Measurements from ENCODE around the gene EIPR1. TPM values are rescaled to one million over a fixed set of nuclear protein-coding genes. Genes with fewer than 3 reads are reported as not detected.

Gene EIPR1
- total RNA-seq, 1 donor from 2014 or later: 35.9 TPM

DNA sequence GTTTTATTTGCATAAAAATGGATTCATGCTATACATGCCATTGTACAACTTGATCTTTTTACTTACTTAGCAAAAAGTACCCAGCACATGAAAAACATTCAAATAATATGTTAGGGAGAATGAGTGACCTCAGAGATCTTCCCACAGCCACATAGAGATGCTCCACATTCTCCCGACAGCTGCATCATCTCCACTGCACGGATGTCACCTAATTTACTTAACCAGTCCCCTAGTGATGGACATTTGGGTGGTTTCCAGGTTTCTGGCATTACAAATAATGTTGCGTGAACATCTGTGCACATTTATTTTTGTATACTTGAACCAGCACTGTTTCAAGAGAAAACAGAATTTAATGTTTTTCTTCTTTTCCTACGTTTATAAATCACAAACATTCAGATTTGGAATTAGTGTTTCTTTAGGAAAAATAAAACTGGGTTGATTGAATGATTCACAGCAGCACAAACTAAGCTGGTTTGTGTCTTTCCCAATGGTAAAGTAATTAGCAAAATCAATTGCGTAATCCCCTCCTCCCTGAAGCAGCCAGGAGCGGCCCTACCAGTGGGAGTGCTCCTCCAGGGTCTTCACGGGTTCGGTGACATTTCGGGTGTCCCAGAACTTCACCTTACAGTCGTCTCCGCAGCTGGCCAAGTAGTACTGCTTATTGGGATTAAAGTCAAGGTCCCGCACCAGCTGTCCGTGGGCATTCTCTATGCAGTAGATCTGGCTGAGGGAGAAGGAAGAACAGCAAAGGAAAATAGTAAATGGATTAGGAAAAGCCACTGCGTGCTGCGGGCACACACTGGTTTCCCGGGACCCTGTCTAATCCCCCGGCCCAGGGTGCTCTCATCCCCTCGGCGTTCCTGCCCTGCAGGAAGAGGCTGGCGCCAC lies 183.9 kb downstream of the EIPR1 start:
- Mint-ChIP-seq H3K4me1 (ENCODE audit: unreplicated experiment) (peaks cover 5% of the 10 kb centered on the region), H3K9me3 (ENCODE audit: unreplicated experiment) (no peaks in the 10 kb centered on the region), H3K27me3 (ENCODE audit: unreplicated experiment) (peaks cover 3% of the 10 kb centered on the region), H3K36me3 (ENCODE audit: low read depth, unreplicated experiment) (peaks cover 8% of the 10 kb centered on the region), H3K4me3 (ENCODE audit: unreplicated experiment) (no peak overlapping the region), H3K27ac (ENCODE audit: unreplicated experiment) (no peak overlapping the region)
- DNase-seq (ENCODE audit: low spot score): no peak
- TF ChIP-seq, protein P1, sequence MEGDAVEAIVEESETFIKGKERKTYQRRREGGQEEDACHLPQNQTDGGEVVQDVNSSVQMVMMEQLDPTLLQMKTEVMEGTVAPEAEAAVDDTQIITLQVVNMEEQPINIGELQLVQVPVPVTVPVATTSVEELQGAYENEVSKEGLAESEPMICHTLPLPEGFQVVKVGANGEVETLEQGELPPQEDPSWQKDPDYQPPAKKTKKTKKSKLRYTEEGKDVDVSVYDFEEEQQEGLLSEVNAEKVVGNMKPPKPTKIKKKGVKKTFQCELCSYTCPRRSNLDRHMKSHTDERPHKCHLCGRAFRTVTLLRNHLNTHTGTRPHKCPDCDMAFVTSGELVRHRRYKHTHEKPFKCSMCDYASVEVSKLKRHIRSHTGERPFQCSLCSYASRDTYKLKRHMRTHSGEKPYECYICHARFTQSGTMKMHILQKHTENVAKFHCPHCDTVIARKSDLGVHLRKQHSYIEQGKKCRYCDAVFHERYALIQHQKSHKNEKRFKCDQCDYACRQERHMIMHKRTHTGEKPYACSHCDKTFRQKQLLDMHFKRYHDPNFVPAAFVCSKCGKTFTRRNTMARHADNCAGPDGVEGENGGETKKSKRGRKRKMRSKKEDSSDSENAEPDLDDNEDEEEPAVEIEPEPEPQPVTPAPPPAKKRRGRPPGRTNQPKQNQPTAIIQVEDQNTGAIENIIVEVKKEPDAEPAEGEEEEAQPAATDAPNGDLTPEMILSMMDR (IDR thresholded peaks at IDR 0.05; ENCODE audit: unreplicated experiment): no peak

DNA sequence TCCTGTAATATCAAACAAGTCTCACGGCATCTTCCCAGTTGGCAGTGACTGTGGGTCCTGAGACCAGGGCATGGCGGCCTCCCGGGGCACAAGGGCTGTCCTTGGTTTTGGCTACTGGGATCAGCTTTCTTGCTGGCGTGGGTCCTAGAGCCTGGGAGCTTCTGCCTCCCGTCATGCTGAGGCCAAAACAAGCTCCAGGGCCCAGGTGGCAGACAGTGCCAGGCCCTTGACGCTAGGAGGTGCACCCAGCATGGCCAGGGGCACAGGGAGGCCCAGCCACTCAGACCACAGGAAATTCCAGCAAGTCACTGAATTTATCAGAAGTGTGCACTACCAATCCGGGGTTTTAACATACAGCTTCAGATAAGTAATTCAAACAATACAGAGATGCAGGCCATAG lies 184.7 kb downstream of the EIPR1 start:
- Mint-ChIP-seq H3K4me1 (ENCODE audit: unreplicated experiment) (peaks cover 5% of the 10 kb centered on the region), H3K36me3 (ENCODE audit: low read depth, unreplicated experiment) (peaks cover 4% of the 10 kb centered on the region), H3K9me3 (ENCODE audit: unreplicated experiment) (no peaks in the 10 kb centered on the region), H3K27ac (ENCODE audit: unreplicated experiment) (no peak overlapping the region), H3K4me3 (ENCODE audit: unreplicated experiment) (no peak overlapping the region), H3K27me3 (ENCODE audit: unreplicated experiment) (peaks cover 3% of the 10 kb centered on the region)
- TF ChIP-seq, protein P1 (IDR thresholded peaks at IDR 0.05; ENCODE audit: unreplicated experiment): no peak
- no peak for DNase-seq (ENCODE audit: low spot score)

- TF ChIP-seq, protein P1 (IDR thresholded peaks at IDR 0.05; ENCODE audit: unreplicated experiment): no peak
- no peaks in the 10 kb centered on the region for H3K9me3 Mint-ChIP-seq (ENCODE audit: unreplicated experiment)
- peaks cover 4% of the 10 kb centered on the region for H3K36me3 Mint-ChIP-seq (ENCODE audit: low read depth, unreplicated experiment)
- H3K4me3 Mint-ChIP-seq (ENCODE audit: unreplicated experiment): no peak overlapping the region
- peaks cover 3% of the 10 kb centered on the region for H3K27me3 Mint-ChIP-seq (ENCODE audit: unreplicated experiment)
- peaks cover 5% of the 10 kb centered on the region for H3K4me1 Mint-ChIP-seq (ENCODE audit: unreplicated experiment)
- no peak overlapping the region for H3K27ac Mint-ChIP-seq (ENCODE audit: unreplicated experiment)
- DNase-seq (ENCODE audit: low spot score): no peak
Observed at GRCh38 chr2:3192281-3192818, 185.3 kb downstream of the EIPR1 start.

- Mint-ChIP-seq H3K27ac (ENCODE audit: unreplicated experiment) (no peak overlapping the region), H3K36me3 (ENCODE audit: low read depth, unreplicated experiment) (peaks cover 11% of the 10 kb centered on the region), H3K9me3 (ENCODE audit: unreplicated experiment) (no peaks in the 10 kb centered on the region), H3K27me3 (ENCODE audit: unreplicated experiment) (peaks cover 8% of the 10 kb centered on the region), H3K4me1 (ENCODE audit: unreplicated experiment) (peaks cover 5% of the 10 kb centered on the region), H3K4me3 (ENCODE audit: unreplicated experiment) (no peak overlapping the region)
- TF ChIP-seq, protein P1 (IDR thresholded peaks at IDR 0.05; ENCODE audit: unreplicated experiment): no peak
- DNase-seq (ENCODE audit: low spot score): no peak
Observed at GRCh38 chr2:3189961-3190360, 187.7 kb downstream of the EIPR1 start.

DNA sequence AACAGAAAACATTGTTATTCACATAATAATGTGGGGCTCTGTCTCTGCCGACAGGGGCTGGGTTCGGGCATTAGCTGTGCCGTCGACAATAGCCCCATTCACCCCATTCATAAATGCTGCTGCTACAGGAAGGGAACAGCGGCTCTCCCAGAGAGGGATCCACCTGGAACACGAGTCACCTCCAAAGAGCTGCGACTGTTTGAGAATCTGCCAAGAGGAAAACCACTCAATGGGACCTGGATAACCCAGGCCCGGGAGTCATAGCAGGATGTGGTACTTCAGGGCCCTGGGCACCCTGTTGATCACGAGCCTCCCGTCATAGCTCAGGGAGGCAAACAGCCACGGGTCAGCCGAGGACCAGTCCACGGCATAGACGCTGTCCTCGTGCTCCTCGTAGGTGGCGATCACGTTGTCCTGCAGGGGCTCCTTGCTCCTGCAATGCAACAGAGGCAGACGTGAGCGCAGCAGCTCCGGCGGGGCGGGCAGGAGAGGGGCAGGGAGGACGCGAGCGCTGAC lies 188.5 kb downstream of the EIPR1 start:
- H3K27ac Mint-ChIP-seq (ENCODE audit: unreplicated experiment): no peak overlapping the region
- peaks cover 5% of the 10 kb centered on the region for H3K4me1 Mint-ChIP-seq (ENCODE audit: unreplicated experiment)
- no peak for DNase-seq (ENCODE audit: low spot score)
- H3K36me3 Mint-ChIP-seq (ENCODE audit: low read depth, unreplicated experiment): peaks cover 11% of the 10 kb centered on the region
- TF ChIP-seq, protein P1 (IDR thresholded peaks at IDR 0.05; ENCODE audit: unreplicated experiment): no peak
- H3K27me3 Mint-ChIP-seq (ENCODE audit: unreplicated experiment): peaks cover 6% of the 10 kb centered on the region
- no peak overlapping the region for H3K4me3 Mint-ChIP-seq (ENCODE audit: unreplicated experiment)
- H3K9me3 Mint-ChIP-seq (ENCODE audit: unreplicated experiment): no peaks in the 10 kb centered on the region

All from endothelial cell (in vitro differentiated cells).